Memory B cell (primary cell): ENCODE data around the gene PLA2G6.
A peak's percentile ranks its signal among the peaks of the same experiment; 100 is the strongest.

Experiments used
- ATAC-seq: fragments of 150-1000 bp; cut with Tn5 transposase; 2 replicates; pipeline ENCODE4 v1.10.0; 2021; ENCODE audit warnings: low read depth, mild to moderate bottlenecking, moderate library complexity
- DNase-seq, 2 donors: peaks; one replicate each; pipeline ENCODE4 v3.0.0; 2022; ENCODE audit warnings: low spot score in 2 of 2
- H3K27ac Mint-ChIP-seq: one replicate; pipeline ENCODE4 v1.8.0; 2022; ENCODE audit warnings: mild to moderate bottlenecking, moderate library complexity, mixed read lengths
- H3K27me3 Mint-ChIP-seq: one replicate; pipeline ENCODE4 v1.8.0; 2022; ENCODE audit warnings: mixed read lengths
- H3K36me3 Mint-ChIP-seq: one replicate; pipeline ENCODE4 v1.8.0; 2022; ENCODE audit warnings: mild to moderate bottlenecking, mixed read lengths
- H3K4me1 Mint-ChIP-seq: one replicate; pipeline ENCODE4 v1.8.0; 2022; ENCODE audit warnings: mixed read lengths
- H3K4me3 Mint-ChIP-seq: one replicate; pipeline ENCODE4 v1.8.0; 2022; ENCODE audit warnings: mild to moderate bottlenecking, moderate library complexity, mixed read lengths
- H3K9me3 Mint-ChIP-seq: one replicate; pipeline ENCODE4 v1.8.0; 2022; ENCODE audit warnings: mixed read lengths

Gene PLA2G6

DNA sequence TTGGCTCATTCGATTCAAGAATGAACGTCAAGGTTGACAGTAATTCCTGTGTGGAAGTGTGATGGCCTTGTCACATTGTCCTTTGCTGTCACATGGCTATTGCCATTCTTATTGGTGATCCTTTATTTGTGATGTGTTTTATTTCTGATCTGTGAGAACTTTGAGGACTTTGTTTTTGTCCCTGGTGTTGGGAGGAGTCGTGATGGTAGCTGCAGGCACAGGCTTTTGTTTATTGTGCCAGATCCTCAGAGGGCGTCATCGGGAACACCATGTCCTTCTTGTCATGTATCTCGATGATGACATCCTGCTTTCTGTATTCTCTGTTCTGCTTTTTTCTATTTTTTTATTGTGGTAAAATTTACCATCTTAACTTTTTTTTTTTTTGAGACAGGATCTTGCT is 118.8 kb downstream of the PLA2G6 start:
- Mint-ChIP-seq H3K4me1 (peaks cover 11% of the 10 kb centered on the region), H3K4me3 (no peak overlapping the region), H3K27ac (peak overlapping the region; percentile 66), H3K9me3 (no peaks in the 10 kb centered on the region), H3K27me3 (no peaks in the 10 kb centered on the region), H3K36me3 (peaks cover 33% of the 10 kb centered on the region)
- ATAC-seq (peak; percentile 32), DNase-seq (no peak)
